ENCODE results near the gene KCNJ15. TPM values are rescaled to one million over a fixed set of nuclear protein-coding genes. Genes with fewer than 3 reads are reported as not detected.

Gene KCNJ15
- total and polyA plus RNA-seq, 10 of the 15 experiments (the other 5 are each of a cell fraction or from before 2014, with no cell fraction given): 0.05 to 2.7 (median 0.33) TPM; not detected in 6

- TF ChIP-seq NFXL1 (IDR thresholded peaks at IDR 0.05; ENCODE audit: borderline replicate concordance) (no peak), MLLT1 (IDR thresholded peaks at IDR 0.05) (no peak), SUPT20H (IDR thresholded peaks at IDR 0.05; ENCODE audit: borderline replicate concordance, control insufficient read depth, low read depth, low read length) (no peak), ZZZ3 (IDR thresholded peaks at IDR 0.05; ENCODE audit: control insufficient read depth, insufficient read length, low read depth) (no peak), PKNOX1 (IDR thresholded peaks at IDR 0.05) (no peak), HDAC6 (IDR thresholded peaks at IDR 0.05; ENCODE audit: unreplicated experiment) (no peak), KDM1A (IDR thresholded peaks at IDR 0.05; ENCODE audit: borderline replicate concordance) (no peak)
Measured at GRCh38 chr21:38315122-38315521, 58.3 kb downstream of the KCNJ15 start (continued).

GRCh38 chr21:38319781-38320180 is 63.0 kb downstream of the KCNJ15 start:
- in situ Hi-C loops (cut with MboI): no loop called here
- DNase-seq (ENCODE audit: low read depth, low spot score) (no peak), ATAC-seq (no peak), FAIRE-seq (no peak)
- H3K79me2 ChIP-seq (ENCODE audit: control insufficient read depth, insufficient read depth, low read length): no peaks in the 10 kb centered on the region
- TF ChIP-seq LARP7 (IDR thresholded peaks at IDR 0.05) (no peak), HCFC1 (IDR thresholded peaks at IDR 0.05; ENCODE audit: low read length) (no peak), SP1 (IDR thresholded peaks at IDR 0.05; ENCODE audit: low read depth, low read length) (no peak), USF2 (IDR thresholded peaks at IDR 0.05; ENCODE audit: borderline replicate concordance, low read depth, low read length) (no peak), TCF3 (IDR thresholded peaks at IDR 0.05; ENCODE audit: borderline replicate concordance, insufficient read depth, low read depth, low read length) (no peak), ATF2 (IDR thresholded peaks at IDR 0.05; ENCODE audit: low read length) (no peak), BRCA1 (IDR thresholded peaks at IDR 0.05; ENCODE audit: low read depth, low read length) (no peak), SIX5 (IDR thresholded peaks at IDR 0.05; ENCODE audit: low read depth, low read length, severe bottlenecking) (no peak), BACH1 (IDR thresholded peaks at IDR 0.05; ENCODE audit: borderline replicate concordance) (no peak)
- 54% methylated on average over 7 of the region's 7 CpGs for WGBS (ENCODE audit: insufficient coverage, insufficient replicate concordance, low lambda C conversion rate, missing lambda C conversion rate)
- intact Hi-C loops (cut with micrococcal nuclease; ENCODE audit: unreplicated experiment): no loop called here
- ChIA-PET SMC1A (ENCODE audit: uncharacterized antibody, unreplicated experiment) (interaction anchor here (0.6 kb wide), 1 partner anchor 15 kb away, joined by 3 read pairs; no protein-coding TSS in a partner anchor), CTCF (interaction anchor here (1.3 kb wide), 1 partner anchor 101 kb away, joined by 4 read pairs; no protein-coding TSS in a partner anchor), RAD21 (ENCODE audit: unreplicated experiment) (no interaction called here), POLR2A (no interaction called here)
- H3K4me3 ChIP-seq: no peak overlapping the region
- no peaks in the 10 kb centered on the region for H3K4me1 ChIP-seq (ENCODE audit: control insufficient read depth, insufficient read depth, low read length)
- no peak overlapping the region for H3K27ac ChIP-seq (ENCODE audit: control insufficient read depth, insufficient read depth)
- H4K20me1 ChIP-seq (ENCODE audit: control insufficient read depth, insufficient read depth): no peaks in the 10 kb centered on the region
- no peaks in the 10 kb centered on the region; the same call in 2 of the 3 replicates for H3K9me3 ChIP-seq (replicated peaks; ENCODE audit: control insufficient read depth, insufficient read depth, low read length)
- no peaks in the 10 kb centered on the region for H3K36me3 ChIP-seq (ENCODE audit: control insufficient read depth in 2 of 2, insufficient read depth in 2 of 2, low read length in 1 of 2)
- no peaks in the 10 kb centered on the region for H3K27me3 ChIP-seq (replicated peaks in 1 of 2; ENCODE audit: control insufficient read depth in 2 of 2, insufficient read depth in 2 of 2, low read length in 1 of 2)
- H3K4me2 ChIP-seq (ENCODE audit: control insufficient read depth, insufficient read depth): no peak overlapping the region
- no peak overlapping the region for H2AFZ ChIP-seq (ENCODE audit: control insufficient read depth, low read depth, low read length)
- H3K9ac ChIP-seq (ENCODE audit: control insufficient read depth, insufficient read depth, low read length): no peak overlapping the region
- BruUV-seq (replicated peaks): no TSS peak

All from GM12878 (cell line).